Heart left ventricle (tissue), 16 donors: Measurements from ENCODE around the gene GALNT12. TPM values are rescaled to one million over a fixed set of nuclear protein-coding genes. Genes with fewer than 3 reads are reported as not detected.

Experiments used
- ATAC-seq, 4 donors: fragments of 200-7000 bp; cut with Tn5 transposase; one replicate each; pipeline ENCODE4 v1.9.1; 2020 to 2022; ENCODE audit warnings: moderate library complexity in 4 of 4, mild to moderate bottlenecking in 3 of 4, moderate number of reproducible peaks in 1 of 4
- DNase-seq, 5 donors: peaks; one replicate each; pipeline ENCODE4 v3.0.0-alpha.2; 2020
- H3K27ac ChIP-seq, 12 donors: fragments of 200-600 bp; sonication (generic) in 4 of 12; one replicate each; pipeline versions ENCODE4 v1.5.0 to v1.8.0; 2016 to 2022; ENCODE audit warnings: mild to moderate bottlenecking in 2 of 12
- H3K27me3 ChIP-seq, 9 donors: fragments of 200-600 bp; sonication (generic) in 2 of 9; one replicate each; pipeline versions ENCODE4 v1.5.1 to v1.8.0; 2016 to 2022; ENCODE audit warnings: mild to moderate bottlenecking in 3 of 9
- H3K36me3 ChIP-seq, 9 donors: fragments of 200-600 bp; sonication (generic) in 2 of 9; one replicate each; pipeline versions ENCODE4 v1.5.0 to v1.8.0; 2018 to 2022; ENCODE audit warnings: mild to moderate bottlenecking in 2 of 9
- H3K4me1 ChIP-seq, 12 donors: fragments of 200-600 bp; sonication (generic) in 4 of 12; one replicate each; pipeline versions ENCODE4 v1.5.0 to v1.8.0; 2016 to 2022; ENCODE audit warnings: mild to moderate bottlenecking in 3 of 12
- H3K4me3 ChIP-seq, 12 donors: fragments of 200-600 bp; sonication (generic) in 4 of 12; one replicate each; pipeline versions ENCODE4 v1.5.0 to v1.8.0; 2017 to 2022; ENCODE audit warnings: mild to moderate bottlenecking in 9 of 12, moderate library complexity in 4 of 12
- H3K9me3 ChIP-seq, 12 donors: fragments of 200-600 bp; sonication (generic) in 4 of 12; one replicate each; pipeline versions ENCODE4 v1.5.0 to v1.8.0; 2016 to 2022; ENCODE audit warnings: mild to moderate bottlenecking in 1 of 12
- POLR2A ChIP-seq, 2 donors: fragments of 450-650 bp; IDR thresholded peaks; one replicate each; pipeline ENCODE4 v1.6.1; 2017; ENCODE audit warnings: antibody characterized with exemption in 2 of 2, mild to moderate bottlenecking in 2 of 2, moderate library complexity in 2 of 2
- WGBS, 4 donors: extraction: QIAGEN DNeasy Blood & Tissue Kit in 2 of 4; methylation state at CpG; one replicate each; pipeline versions ENCODE4 v1.1.5 to v1.1.7; 2013 to 2018; 5-methylcytosine and 5-hydroxymethylcytosine counted together
- intact Hi-C, 10 donors: fragments of 100-400 bp; cut with DNase I; formaldehyde crosslinking; loops; one replicate each; pipeline versions ENCODE4 v1.11.1 to v1.14.2; 2022
- polyA plus RNA-seq, 2 donors: library from polyadenylated mRNA; stranded (reverse); fragments of 200-250 nt; gene quantifications; one replicate each; pipeline ENCODE4 v1.2.3, GENCODE V29; 2013
- total RNA-seq, 9 donors: library from RNA; depleted of rRNA in 2 of 9; stranded (reverse); fragments of >200 nt in 2 of 9; fragmentation: NEBNext Ultra II Directional in 3 of 9; extraction: Animal tissue kit (Norgen Biotek cat#: 25700) in 3 of 9; gene quantifications; one replicate each; pipeline versions ENCODE4 v1.1.0 to v1.2.4, GENCODE V29; 2016 to 2023
- TF ChIP-seq, protein P1 (sequence below), 12 donors: fragments of 200-600 bp; sonication (generic) in 4 of 12; IDR thresholded peaks; one replicate each; pipeline versions ENCODE4 v1.5.0 to v1.8.0; 2018 to 2022; ENCODE audit warnings: antibody characterized with exemption in 12 of 12, mild to moderate bottlenecking in 5 of 12
- donor health status: ischemic (EF 13 %, LVEDD 7.1; RV severe dilation, severe dysfunction).
- donor health status: healthy with polysubstance abuse.
- donor health status: DM: no; HTN: yes; CAD: no.
- donor health status: DM: no; HTN: no; CAD: no.
- donor health status: ischemic (EF 25% LVEDD 6.9; RV normal size, moderate dysfunction).
- donor health status: ischemic (EF 25% LVEDD 5.7; RV mildly dilated, moderate dysfunction).
- donor health status: healthy.
- donor health status: DM: yes; HTN: yes; CAD: no.
- donor health status: ischemic (EF 35%, LVEDD 5.7; RV mildly dilated, moderate dysfunction).
- donor health status: nonischemic (EF 11% LVEDD 7.7; RV severe dilation, severe dysfunction).
- donor health status: DM: yes; HTN: yes; CAD: no.
- donor health status: PGD.
- donor health status: ischemic (EF 29% LVEDD 5.4; RV normal size, mild dysfunction).
- donor health status: nonischemic (EF 23%, LVEDD 6.1; RV moderate dilation, normal function).

Gene GALNT12
- total and polyA plus RNA-seq, 11 donors = 0.23 to 4.7 (median 0.44) TPM

GRCh38 chr9:98811051-98811650 is 3.7 kb downstream of the GALNT12 start:
- Histone ChIP-seq H3K27me3 (peaks cover 0 to 24% (median 12%) of the 10 kb centered on the region in 9 donors), H3K4me1 (peaks cover 0 to 16% (median 8%) of the 10 kb centered on the region in 12 donors), H3K4me3 (no peak overlapping the region), H3K9me3 (no peaks in the 10 kb centered on the region), H3K27ac (no peak overlapping the region), H3K36me3 (no peaks in the 10 kb centered on the region)
- 75 to 90% (median 84%) methylated on average over 2 of the region's 2 CpGs for WGBS, 4 donors
- DNase-seq (no peak), ATAC-seq (no peak)
- TF ChIP-seq, protein P1, sequence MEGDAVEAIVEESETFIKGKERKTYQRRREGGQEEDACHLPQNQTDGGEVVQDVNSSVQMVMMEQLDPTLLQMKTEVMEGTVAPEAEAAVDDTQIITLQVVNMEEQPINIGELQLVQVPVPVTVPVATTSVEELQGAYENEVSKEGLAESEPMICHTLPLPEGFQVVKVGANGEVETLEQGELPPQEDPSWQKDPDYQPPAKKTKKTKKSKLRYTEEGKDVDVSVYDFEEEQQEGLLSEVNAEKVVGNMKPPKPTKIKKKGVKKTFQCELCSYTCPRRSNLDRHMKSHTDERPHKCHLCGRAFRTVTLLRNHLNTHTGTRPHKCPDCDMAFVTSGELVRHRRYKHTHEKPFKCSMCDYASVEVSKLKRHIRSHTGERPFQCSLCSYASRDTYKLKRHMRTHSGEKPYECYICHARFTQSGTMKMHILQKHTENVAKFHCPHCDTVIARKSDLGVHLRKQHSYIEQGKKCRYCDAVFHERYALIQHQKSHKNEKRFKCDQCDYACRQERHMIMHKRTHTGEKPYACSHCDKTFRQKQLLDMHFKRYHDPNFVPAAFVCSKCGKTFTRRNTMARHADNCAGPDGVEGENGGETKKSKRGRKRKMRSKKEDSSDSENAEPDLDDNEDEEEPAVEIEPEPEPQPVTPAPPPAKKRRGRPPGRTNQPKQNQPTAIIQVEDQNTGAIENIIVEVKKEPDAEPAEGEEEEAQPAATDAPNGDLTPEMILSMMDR (IDR thresholded peaks at IDR 0.05) = no peak
- no peak for TF ChIP-seq POLR2A (IDR thresholded peaks at IDR 0.05)
- intact Hi-C loops = no loop called here

- 78 to 86% (median 82%) methylated on average over 6 of the region's 6 CpGs for WGBS, 4 donors
- Histone ChIP-seq H3K36me3 (no peaks in the 10 kb centered on the region), H3K4me3 (no peak overlapping the region), H3K27me3 (peaks cover 0 to 3% (median 0%) of the 10 kb centered on the region in 9 donors), H3K9me3 (peaks cover 0 to 6% (median 0%) of the 10 kb centered on the region in 12 donors), H3K4me1 (no peaks in the 10 kb centered on the region), H3K27ac (no peak overlapping the region)
- DNase-seq = no peak
- ATAC-seq = no peak
- TF ChIP-seq POLR2A (IDR thresholded peaks at IDR 0.05) = no peak
- TF ChIP-seq, protein P1 (IDR thresholded peaks at IDR 0.05) = no peak
- intact Hi-C loops = no loop called here
Observed at GRCh38 chr9:98815391-98815951, 8.0 kb downstream of the GALNT12 start.

GRCh38 chr9:98818764-98819163 is 11.3 kb downstream of the GALNT12 start:
- TF ChIP-seq POLR2A (IDR thresholded peaks at IDR 0.05) = no peak
- intact Hi-C loops = no loop called here

DNA sequence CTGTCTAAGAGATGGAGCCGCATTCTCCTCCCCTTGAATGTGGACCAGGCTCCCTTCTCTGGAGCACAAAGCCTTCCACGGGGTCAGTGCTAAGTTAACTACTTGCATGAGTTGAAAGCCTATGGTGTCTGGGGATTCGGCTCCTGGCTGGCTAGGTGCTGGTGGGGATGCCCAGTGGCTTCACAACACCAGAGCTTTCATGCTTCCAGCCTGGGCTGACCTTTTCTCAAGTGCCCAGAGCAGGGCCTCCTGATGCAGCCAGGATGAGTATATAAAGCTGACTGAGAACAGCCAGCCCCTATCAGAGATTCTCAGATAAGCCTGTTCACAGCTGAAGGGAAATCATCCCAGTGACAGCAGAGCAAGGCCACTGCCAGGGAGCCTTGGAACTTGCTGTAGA is 11.8 kb downstream of the GALNT12 start:
- DNase-seq (no peak), ATAC-seq (no peak)
- Histone ChIP-seq H3K9me3 (peaks cover 0 to 7% (median 0%) of the 10 kb centered on the region in 12 donors), H3K36me3 (no peaks in the 10 kb centered on the region), H3K4me3 (no peak overlapping the region), H3K27me3 (no peaks in the 10 kb centered on the region), H3K4me1 (no peaks in the 10 kb centered on the region), H3K27ac (no peak overlapping the region)
- intact Hi-C loops = no loop called here
- TF ChIP-seq, protein P1 (IDR thresholded peaks at IDR 0.05) = no peak
- no peak for TF ChIP-seq POLR2A (IDR thresholded peaks at IDR 0.05)
- WGBS, 4 donors = 91 to 96% (median 94%) methylated on average over 3 of the region's 3 CpGs

More at GRCh38 chr9:98818764-98819163, 11.3 kb downstream of the GALNT12 start:
- no peak for ATAC-seq
- H3K4me1 ChIP-seq = no peaks in the 10 kb centered on the region
- peaks cover 0 to 6% (median 0%) of the 10 kb centered on the region in 12 donors for H3K9me3 ChIP-seq
- no peaks in the 10 kb centered on the region for H3K36me3 ChIP-seq
- no peak overlapping the region for H3K27ac ChIP-seq
- 84 to 92% (median 86%) methylated on average over 2 of the region's 2 CpGs for WGBS, 4 donors
- no peak for DNase-seq
- H3K4me3 ChIP-seq = no peak overlapping the region
- no peaks in the 10 kb centered on the region for H3K27me3 ChIP-seq
